CD4-positive, alpha-beta T cell treated with Interleukin-17A for 1 hour (primary cell): ENCODE measurements around the gene DTNBP1.

Experiments
- DNase-seq: peaks from one replicate; pipeline ENCODE4 v3.0.0-alpha.2; 2020

The DTNBP1 gene

GRCh38 chr6:15512126-15512525 is 150.7 kb downstream of the DTNBP1 start:
- no peak for DNase-seq

- no peak for DNase-seq
Observed at GRCh38 chr6:15511248-15512125, 151.3 kb downstream of the DTNBP1 start.

- DNase-seq: no peak
Observed at GRCh38 chr6:15510536-15511247, 152.1 kb downstream of the DTNBP1 start.

GRCh38 chr6:15510121-15510520 is 152.7 kb downstream of the DTNBP1 start:
- DNase-seq: no peak

GRCh38 chr6:15509335-15509933 is 153.4 kb downstream of the DTNBP1 start:
- no peak for DNase-seq

GRCh38 chr6:15508931-15509330 is 153.9 kb downstream of the DTNBP1 start:
- DNase-seq: no peak

- DNase-seq: no peak
Observed at GRCh38 chr6:15508441-15508871, 154.4 kb downstream of the DTNBP1 start.

- no peak for DNase-seq
Observed at GRCh38 chr6:15507746-15508145, 155.1 kb downstream of the DTNBP1 start.

- DNase-seq: no peak
Observed at GRCh38 chr6:15507221-15507620, 155.6 kb downstream of the DTNBP1 start.

GRCh38 chr6:15506066-15506465 is 156.8 kb downstream of the DTNBP1 start:
- DNase-seq: no peak

GRCh38 chr6:15505463-15505918 is 157.3 kb downstream of the DTNBP1 start:
- DNase-seq: no peak

GRCh38 chr6:15504581-15505350 is 158.1 kb downstream of the DTNBP1 start:
- DNase-seq: no peak

GRCh38 chr6:15504040-15504495 is 158.8 kb downstream of the DTNBP1 start:
- DNase-seq: no peak

- DNase-seq: no peak
Observed at GRCh38 chr6:15503346-15503680, 159.5 kb downstream of the DTNBP1 start.

GRCh38 chr6:15502446-15503345 is 160.1 kb downstream of the DTNBP1 start:
- DNase-seq: no peak

GRCh38 chr6:15501826-15502445 is 160.9 kb downstream of the DTNBP1 start:
- no peak for DNase-seq

GRCh38 chr6:15500901-15501825 is 161.7 kb downstream of the DTNBP1 start:
- DNase-seq: no peak

- DNase-seq: no peak
Observed at GRCh38 chr6:15500078-15500740, 162.6 kb downstream of the DTNBP1 start.

GRCh38 chr6:15499591-15499990 is 163.2 kb downstream of the DTNBP1 start:
- DNase-seq: no peak

- no peak for DNase-seq
Observed at GRCh38 chr6:15499125-15499524, 163.7 kb downstream of the DTNBP1 start.
